ENCODE results near the gene SMG6.

Gene SMG6

GRCh38 chr17:2049333-2050299 lies 254.0 kb downstream of the SMG6 start:
- peak; percentile 78 to 85 (median 81) for DNase-seq (ENCODE audit: low read depth in 3 of 3)

GRCh38 chr17:2048805-2049204 lies 254.8 kb downstream of the SMG6 start:
- DNase-seq (ENCODE audit: low read depth in 3 of 3), result no peak

GRCh38 chr17:2047590-2047989 lies 256.0 kb downstream of the SMG6 start:
- no peak for DNase-seq (ENCODE audit: low read depth in 3 of 3)

DNA sequence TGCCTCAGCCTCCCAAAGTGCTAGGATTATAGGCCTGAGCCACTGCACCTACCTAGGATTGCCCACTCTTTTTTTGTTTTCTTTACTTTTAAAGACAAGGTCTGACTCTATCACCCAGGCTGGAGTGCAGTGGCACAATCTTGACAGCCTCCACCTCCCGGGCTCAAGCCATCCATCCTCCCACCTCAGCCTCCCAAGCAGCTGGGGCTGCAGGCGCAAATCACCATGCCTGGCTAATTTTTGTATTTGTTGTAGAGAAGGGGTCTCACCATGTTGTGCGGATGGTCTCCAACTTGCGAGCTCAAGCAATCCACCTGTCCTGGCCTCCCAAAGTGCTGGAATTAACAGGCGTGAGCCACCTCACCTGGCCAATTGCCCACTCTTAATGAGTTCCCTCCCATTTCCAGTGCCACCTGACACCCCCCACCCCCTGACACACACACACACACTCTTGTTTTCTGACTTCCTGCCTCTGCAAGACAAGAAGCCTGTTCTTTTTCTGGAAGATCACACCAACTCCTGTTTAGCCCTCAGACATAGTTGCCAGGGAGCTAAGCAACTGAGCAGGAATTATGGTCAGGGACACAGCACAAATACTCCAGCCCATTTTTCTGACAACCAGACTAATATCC lies 259.2 kb downstream of the SMG6 start:
- no peak for DNase-seq (ENCODE audit: low read depth in 3 of 3)

- no peak for DNase-seq (ENCODE audit: low read depth in 3 of 3)
These were observed 259.8 kb downstream of the SMG6 start for GRCh38 chr17:2043785-2044184.

DNA sequence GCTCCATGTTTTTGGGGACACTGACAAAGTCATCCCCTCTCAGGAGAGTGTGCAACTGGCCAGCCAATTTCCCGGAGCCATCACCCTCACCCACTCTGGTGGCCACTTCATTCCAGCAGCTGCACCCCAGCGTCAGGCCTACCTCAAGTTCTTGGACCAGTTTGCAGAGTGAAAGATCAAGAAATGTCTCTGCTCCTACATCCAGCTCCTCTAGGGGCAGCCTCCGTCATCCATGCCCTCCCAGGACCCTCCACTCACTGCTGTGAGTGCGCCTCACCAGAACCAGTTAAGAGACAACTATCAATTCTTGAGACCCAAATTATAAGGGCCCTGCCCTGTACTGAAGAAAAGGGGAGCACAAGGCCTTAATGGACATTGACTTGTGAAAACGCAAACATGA lies 260.7 kb downstream of the SMG6 start:
- no peak for DNase-seq (ENCODE audit: low read depth in 3 of 3)

- DNase-seq (ENCODE audit: low read depth in 3 of 3), result no peak
These were observed 261.2 kb downstream of the SMG6 start for GRCh38 chr17:2042390-2042847.

DNA sequence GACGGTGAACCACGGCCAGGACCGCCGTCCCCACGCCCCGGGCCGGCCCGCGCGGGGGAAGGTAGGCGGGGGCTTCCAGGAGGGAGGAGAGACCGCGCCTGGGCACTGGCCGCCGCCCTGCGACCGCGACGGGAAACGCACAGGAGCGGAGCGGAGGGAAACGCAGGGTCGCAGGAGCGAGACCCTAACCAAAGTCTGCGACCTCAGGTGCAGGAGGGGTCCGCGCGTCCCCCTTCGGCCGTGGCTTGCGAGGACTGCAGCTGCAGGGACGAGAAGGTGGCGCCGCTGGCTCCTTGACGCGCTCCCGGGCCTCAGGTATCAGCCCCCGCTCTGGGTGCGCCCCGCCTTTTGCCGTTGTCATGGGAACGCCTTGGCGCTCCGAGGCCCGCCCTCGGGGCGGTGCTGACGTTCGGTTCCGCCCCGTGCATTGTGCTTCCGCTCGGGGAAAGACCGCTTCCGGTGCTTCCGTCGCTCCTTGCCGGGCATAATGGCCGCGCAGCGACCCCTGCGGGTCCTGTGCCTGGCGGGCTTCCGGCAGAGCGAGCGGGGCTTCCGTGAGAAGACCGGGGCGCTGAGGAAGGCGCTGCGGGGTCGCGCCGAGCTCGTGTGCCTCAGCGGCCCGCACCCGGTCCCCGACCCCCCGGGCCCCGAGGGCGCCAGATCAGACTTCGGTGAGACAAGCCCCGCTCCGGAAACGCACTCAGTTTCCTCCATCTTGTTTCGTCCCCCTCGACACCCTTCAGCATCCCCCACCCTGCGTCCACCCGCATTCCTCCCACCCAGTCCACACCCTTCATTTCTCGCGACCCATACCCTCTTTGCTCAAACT lies 261.8 kb downstream of the SMG6 start, which contains the start of gene OVCA2:
TSS of gene OVCA2 (plus strand) at position 462 of the 829 bp plus-strand sequence. CDS start at position 488, 26 bp downstream.
- peak; percentile 94 to 97 (median 96) for DNase-seq (ENCODE audit: low read depth in 3 of 3)

GRCh38 chr17:2040942-2041560 lies 262.5 kb downstream of the SMG6 start:
- no peak for DNase-seq (ENCODE audit: low read depth in 3 of 3)

- DNase-seq (ENCODE audit: low read depth in 3 of 3), result no peak
These were observed 263.3 kb downstream of the SMG6 start for GRCh38 chr17:2040219-2040827.

GRCh38 chr17:2037155-2037554 lies 266.4 kb downstream of the SMG6 start:
- DNase-seq (ENCODE audit: low read depth in 3 of 3), result no peak

DNA sequence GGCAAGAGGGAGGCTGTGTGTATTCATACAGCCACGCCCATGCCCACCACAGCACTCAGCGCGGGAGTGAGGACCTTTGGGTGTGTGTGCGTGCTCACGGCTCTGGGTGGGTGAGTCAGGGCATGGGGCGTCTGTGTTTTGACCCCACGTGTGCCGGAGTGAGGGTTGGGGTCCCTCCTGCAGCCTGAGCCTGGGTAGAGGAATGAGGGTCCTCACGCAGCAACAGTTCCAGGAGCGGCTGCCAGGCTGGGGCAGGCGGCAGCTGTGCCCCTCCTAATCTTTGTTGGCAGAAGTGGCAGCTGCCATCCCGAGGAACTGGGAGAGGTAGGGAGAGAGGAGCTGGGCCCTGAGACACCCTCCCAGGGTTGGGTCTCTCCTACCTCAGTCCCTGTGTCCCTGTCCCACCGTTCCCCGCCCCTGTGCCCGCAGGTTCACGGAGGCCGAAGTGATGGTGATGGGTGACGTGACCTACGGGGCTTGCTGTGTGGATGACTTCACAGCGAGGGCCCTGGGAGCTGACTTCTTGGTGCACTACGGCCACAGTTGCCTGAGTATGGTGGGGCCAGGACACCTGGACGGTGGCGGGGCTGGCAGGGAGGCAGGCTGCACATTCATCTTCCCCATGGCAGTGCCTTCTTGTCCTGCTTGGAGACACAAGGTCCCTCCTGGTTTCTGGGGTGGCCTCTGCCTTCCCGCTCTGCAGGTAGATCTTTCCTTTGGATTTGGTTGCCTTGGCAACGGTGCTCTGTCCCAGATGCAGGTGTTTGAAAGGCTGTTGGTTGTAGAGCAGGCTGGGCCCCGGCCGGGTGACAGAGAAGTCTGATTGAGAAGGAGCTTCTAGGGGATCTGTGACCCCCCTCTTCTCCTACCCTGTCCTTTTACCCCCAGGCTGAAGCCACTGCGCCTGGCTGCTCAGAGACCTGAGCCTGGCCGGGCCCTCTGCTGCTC lies 267.8 kb downstream of the SMG6 start:
- no peak for DNase-seq (ENCODE audit: low read depth in 3 of 3)

DNA sequence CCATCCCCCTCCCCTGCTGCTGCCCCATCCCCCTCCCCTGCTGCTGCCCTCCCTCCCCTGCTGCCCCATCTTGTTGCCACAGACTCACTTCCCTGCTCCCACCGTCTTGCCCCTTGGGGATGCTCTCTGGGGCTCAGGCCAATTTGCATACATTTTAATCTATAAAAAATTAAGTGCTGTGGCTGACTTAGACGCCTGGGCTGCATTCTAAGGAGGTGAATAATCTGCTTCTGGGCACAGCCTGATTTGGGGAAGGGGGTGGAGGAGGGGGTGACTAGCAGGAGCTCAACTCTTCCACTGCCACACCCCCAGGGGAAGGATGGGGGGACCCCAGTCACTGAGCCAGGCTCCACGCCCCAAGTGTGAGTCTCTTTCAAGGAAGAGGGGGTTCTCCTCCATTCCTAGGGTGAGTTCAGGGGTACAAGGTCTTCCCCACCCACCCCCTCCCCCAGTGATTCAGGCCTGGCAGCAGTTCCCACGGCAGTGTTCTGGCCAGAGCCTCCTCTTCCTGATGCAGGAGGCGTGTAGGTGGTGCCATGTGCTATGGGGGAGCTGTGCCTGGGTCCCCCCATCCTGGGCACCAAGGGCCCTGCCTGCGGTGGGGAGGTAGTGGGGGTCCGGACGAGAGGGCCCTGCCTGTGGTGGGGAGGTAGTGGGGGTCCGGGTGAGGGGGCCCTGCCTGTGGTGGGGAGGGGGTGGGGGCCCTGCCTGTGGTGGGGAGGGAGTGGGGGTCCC lies 268.6 kb downstream of the SMG6 start:
- no peak for DNase-seq (ENCODE audit: low read depth in 3 of 3)

GRCh38 chr17:2034157-2034556 lies 269.4 kb downstream of the SMG6 start:
- no peak for DNase-seq (ENCODE audit: low read depth in 3 of 3)

- DNase-seq (ENCODE audit: low read depth in 3 of 3), result no peak
These were observed 270.4 kb downstream of the SMG6 start for GRCh38 chr17:2033153-2033552.

DNA sequence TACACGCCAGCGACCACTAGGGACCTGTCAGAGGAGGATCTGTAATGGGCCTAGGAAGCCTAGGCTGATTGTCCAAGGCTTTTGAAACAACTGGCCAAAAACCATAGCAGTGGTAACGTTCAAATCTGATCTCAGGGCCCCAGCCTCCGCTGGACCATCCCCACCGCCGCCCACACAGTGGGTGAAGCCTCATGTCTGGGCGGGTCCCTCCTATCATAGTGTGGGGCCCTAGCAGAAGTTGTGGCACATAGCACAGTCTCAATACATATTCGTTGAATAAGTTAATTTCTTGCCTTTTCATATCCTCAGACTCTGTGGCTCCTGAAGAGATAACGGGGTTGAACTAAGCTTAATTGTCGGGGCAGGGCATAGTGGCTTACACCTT lies 272.8 kb downstream of the SMG6 start:
- DNase-seq (ENCODE audit: low read depth in 3 of 3), result peak in 1 of 3 experiments; percentile 46

DNA sequence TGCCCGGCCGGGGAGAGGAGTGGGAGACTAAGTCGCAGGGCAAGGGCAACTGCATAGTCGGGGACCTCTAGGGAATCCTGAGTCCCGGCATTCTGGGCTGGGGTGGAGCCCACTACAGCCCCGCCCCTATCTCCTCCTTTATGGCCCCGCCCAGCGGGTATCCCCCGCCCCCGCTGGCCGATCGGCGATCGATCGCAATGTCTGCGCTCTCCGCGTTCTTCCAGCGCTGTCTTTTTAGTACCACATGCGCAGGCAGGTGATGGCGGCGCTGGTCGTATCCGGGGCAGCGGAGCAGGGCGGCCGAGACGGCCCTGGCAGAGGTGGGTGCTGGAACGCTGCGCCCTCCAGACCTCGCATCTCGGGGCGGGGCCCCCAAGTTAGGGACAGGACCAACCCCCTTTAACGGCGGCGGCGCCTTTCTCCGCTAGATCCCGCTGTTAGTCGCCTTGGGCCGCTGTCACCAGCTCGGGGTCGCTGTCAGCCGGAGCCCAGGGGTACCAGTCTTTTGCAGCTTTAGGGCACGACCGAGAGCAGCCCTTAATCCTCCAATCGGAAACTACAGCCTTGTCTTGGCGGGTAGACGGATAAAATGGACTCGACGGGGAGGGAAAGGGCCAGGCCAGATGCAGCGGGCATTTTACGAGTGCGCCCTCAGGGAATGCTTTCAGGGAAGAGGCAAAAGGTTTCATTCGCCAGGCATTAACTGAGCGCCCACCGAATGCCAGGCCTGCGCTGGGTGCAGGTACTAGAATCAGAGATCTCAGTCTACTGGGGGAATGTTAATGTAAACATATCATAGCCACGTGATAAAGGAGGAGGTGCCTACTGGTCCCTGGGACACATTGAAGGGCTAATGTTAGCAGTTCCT lies 273.4 kb downstream of the SMG6 start, which contains the start of gene DPH1:
TSS of gene DPH1 (plus strand) at position 243 of the 868 bp plus-strand sequence. CDS start at position 260, 17 bp downstream.
- peak; percentile 70 to 87 (median 82) for DNase-seq (ENCODE audit: low read depth in 3 of 3)

GRCh38 chr17:2028737-2029136 lies 274.8 kb downstream of the SMG6 start:
- DNase-seq (ENCODE audit: low read depth in 3 of 3), result no peak
